ENCODE data around the gene INPP5E.

INPP5E gene

GRCh38 chr9:136410500-136411287 is 29.0 kb downstream of the INPP5E start, which contains the start of the genes ENTR1 and PMPCA (continued):
- TF ChIP-seq AEBP2 (tag by site-specific recombination; IDR thresholded peaks at IDR 0.05; ENCODE audit: borderline replicate concordance), result no peak
- TF ChIP-seq ZSCAN16 (tag by site-specific recombination; IDR thresholded peaks at IDR 0.05), result no peak
- TF ChIP-seq HOXA7 (CRISPR knock-in tag; IDR thresholded peaks at IDR 0.05; ENCODE audit: borderline replicate concordance), result no peak
- no peak for TF ChIP-seq ZNF792 (tag by site-specific recombination; IDR thresholded peaks at IDR 0.05)
- TF ChIP-seq, protein P1, sequence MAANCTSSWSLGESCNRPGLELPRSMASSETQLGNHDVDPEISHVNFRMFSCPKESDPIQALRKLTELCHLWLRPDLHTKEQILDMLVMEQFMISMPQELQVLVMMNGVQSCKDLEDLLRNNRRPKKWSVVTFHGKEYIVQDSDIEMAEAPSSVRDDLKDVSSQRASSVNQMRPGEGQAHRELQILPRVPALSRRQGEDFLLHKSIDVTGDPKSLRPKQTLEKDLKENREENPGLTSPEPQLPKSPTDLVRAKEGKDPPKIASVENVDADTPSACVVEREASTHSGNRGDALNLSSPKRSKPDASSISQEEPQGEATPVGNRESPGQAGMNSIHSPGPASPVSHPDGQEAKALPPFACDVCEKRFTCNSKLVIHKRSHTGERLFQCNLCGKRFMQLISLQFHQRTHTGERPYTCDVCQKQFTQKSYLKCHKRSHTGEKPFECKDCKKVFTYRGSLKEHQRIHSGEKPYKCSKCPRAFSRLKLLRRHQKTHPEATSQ (tag by site-specific recombination; IDR thresholded peaks at IDR 0.05), result no peak
- TF ChIP-seq, protein P2, sequence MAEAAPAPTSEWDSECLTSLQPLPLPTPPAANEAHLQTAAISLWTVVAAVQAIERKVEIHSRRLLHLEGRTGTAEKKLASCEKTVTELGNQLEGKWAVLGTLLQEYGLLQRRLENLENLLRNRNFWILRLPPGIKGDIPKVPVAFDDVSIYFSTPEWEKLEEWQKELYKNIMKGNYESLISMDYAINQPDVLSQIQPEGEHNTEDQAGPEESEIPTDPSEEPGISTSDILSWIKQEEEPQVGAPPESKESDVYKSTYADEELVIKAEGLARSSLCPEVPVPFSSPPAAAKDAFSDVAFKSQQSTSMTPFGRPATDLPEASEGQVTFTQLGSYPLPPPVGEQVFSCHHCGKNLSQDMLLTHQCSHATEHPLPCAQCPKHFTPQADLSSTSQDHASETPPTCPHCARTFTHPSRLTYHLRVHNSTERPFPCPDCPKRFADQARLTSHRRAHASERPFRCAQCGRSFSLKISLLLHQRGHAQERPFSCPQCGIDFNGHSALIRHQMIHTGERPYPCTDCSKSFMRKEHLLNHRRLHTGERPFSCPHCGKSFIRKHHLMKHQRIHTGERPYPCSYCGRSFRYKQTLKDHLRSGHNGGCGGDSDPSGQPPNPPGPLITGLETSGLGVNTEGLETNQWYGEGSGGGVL (tag by site-specific recombination; IDR thresholded peaks at IDR 0.05), result no peak
- peak; percentile 72; the same call in 1 of the 2 replicates for TF ChIP-seq KLF9 (tag by site-specific recombination; IDR thresholded peaks at IDR 0.05; ENCODE audit: low read depth)
- no peak for TF ChIP-seq ZNF366 (tag by site-specific recombination; conservative IDR thresholded peaks at IDR 0.05)
- peak; percentile 53; the same call in 1 of the 2 replicates for TF ChIP-seq INSM2 (tag by site-specific recombination; IDR thresholded peaks at IDR 0.05)
- no peak for TF ChIP-seq ZIC2 (tag by site-specific recombination; IDR thresholded peaks at IDR 0.05)
- TF ChIP-seq SCRT2 (tag by site-specific recombination; IDR thresholded peaks at IDR 0.05), result no peak
- TF ChIP-seq ZNF830 (tag by site-specific recombination; IDR thresholded peaks at IDR 0.05; ENCODE audit: low read depth), result no peak
- TF ChIP-seq ZNF239 (tag by site-specific recombination; IDR thresholded peaks at IDR 0.05), result no peak
- TF ChIP-seq ZNF248 (tag by site-specific recombination; IDR thresholded peaks at IDR 0.05), result no peak
- TF ChIP-seq ZFHX2 (tag by site-specific recombination; conservative IDR thresholded peaks at IDR 0.05), result peak; percentile 94
- TF ChIP-seq ZNF221 (tag by site-specific recombination; IDR thresholded peaks at IDR 0.05; ENCODE audit: borderline replicate concordance), result no peak
- 0 out of 2 replicates have a peak, but pooled peaks have one; percentile 14 for TF ChIP-seq ZNF660 (tag by site-specific recombination; IDR thresholded peaks at IDR 0.05)
- no peak for TF ChIP-seq ZNF514 (tag by site-specific recombination; IDR thresholded peaks at IDR 0.05)
- TF ChIP-seq GLIS1 (tag by site-specific recombination; IDR thresholded peaks at IDR 0.05), result no peak
- TF ChIP-seq ZNF544 (tag by site-specific recombination; IDR thresholded peaks at IDR 0.05), result no peak
- no peak for TF ChIP-seq ZNF529 (tag by site-specific recombination; IDR thresholded peaks at IDR 0.05; ENCODE audit: insufficient replicate concordance)
- no peak for TF ChIP-seq ZNF777 (tag by site-specific recombination; IDR thresholded peaks at IDR 0.05; ENCODE audit: borderline replicate concordance)
- peak; percentile 68 for TF ChIP-seq SP7 (tag by site-specific recombination; IDR thresholded peaks at IDR 0.05)
- TF ChIP-seq, protein P3, sequence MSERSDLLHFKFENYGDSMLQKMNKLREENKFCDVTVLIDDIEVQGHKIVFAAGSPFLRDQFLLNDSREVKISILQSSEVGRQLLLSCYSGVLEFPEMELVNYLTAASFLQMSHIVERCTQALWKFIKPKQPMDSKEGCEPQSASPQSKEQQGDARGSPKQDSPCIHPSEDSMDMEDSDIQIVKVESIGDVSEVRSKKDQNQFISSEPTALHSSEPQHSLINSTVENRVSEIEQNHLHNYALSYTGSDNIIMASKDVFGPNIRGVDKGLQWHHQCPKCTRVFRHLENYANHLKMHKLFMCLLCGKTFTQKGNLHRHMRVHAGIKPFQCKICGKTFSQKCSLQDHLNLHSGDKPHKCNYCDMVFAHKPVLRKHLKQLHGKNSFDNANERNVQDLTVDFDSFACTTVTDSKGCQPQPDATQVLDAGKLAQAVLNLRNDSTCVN (tag by site-specific recombination; optimal IDR thresholded peaks at IDR 0.05), result peak; percentile 88
- no peak for TF ChIP-seq ZNF280D (tag by site-specific recombination; IDR thresholded peaks at IDR 0.05)
- TF ChIP-seq SALL2 (tag by site-specific recombination; IDR thresholded peaks at IDR 0.05; ENCODE audit: borderline replicate concordance), result no peak
- TF ChIP-seq ZNF521 (tag by site-specific recombination; IDR thresholded peaks at IDR 0.05), result no peak
- TF ChIP-seq ZNF132 (tag by site-specific recombination; IDR thresholded peaks at IDR 0.05; ENCODE audit: borderline replicate concordance), result no peak
- TF ChIP-seq ZNF707 (tag by site-specific recombination; IDR thresholded peaks at IDR 0.05), result no peak
- TF ChIP-seq ZNF211 (tag by site-specific recombination; IDR thresholded peaks at IDR 0.05; ENCODE audit: low read depth), result no peak

All from HEK293 (cell line).